Activated T-cell treated with anti-CD3 and anti-CD28 coated beads for 24 hours (primary cell): Measurements from ENCODE around the gene ADAMTS20.

ENCODE experiments used
- DNase-seq: peaks from one replicate; pipeline ENCODE4 v3.0.0-alpha.2; 2020; ENCODE audit warnings: low read depth

The ADAMTS20 gene

GRCh38 chr12:43482311-43483085, 69.5 kb downstream of the ADAMTS20 start:
- DNase-seq: no peak

DNA sequence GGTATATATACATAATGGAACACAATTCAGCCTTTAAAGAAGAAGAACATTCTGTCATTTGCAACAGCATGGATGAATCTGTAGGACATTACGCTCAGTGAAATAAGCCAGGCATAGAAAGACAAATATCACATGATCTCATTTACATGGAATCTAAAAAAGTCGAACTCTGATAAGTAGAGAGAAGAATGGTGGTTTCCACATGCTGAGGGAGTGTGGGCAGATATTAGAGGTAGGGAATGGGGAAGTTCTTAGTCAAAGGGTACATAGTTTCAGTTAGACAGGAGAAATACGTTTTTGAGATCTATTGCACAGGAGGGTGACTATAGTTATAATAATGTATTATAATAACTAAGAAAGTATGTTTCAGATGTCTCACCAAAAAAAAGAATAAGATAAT, 71.4 kb downstream of the ADAMTS20 start:
- no peak for DNase-seq

DNA sequence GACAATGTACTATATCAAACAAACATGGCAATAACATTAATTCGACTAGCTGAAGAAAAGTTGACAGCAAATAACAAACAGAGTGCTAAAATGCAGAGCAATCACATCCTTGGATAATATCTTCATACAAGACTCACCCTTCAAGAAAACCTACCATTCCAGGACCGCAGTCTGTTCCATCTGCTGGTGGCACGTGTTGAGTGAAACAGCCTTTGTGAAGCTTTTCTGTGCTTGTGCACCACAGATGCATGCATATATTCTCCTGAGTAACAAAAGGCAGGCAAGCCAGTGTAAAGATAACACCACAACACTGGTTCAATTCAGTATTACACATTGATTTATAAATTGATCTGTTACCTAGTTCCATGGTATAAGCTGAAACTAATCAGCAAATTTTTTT, 89.3 kb downstream of the ADAMTS20 start:
- no peak for DNase-seq

- no peak for DNase-seq
These were observed 89.9 kb downstream of the ADAMTS20 start for GRCh38 chr12:43462080-43462479.

DNA sequence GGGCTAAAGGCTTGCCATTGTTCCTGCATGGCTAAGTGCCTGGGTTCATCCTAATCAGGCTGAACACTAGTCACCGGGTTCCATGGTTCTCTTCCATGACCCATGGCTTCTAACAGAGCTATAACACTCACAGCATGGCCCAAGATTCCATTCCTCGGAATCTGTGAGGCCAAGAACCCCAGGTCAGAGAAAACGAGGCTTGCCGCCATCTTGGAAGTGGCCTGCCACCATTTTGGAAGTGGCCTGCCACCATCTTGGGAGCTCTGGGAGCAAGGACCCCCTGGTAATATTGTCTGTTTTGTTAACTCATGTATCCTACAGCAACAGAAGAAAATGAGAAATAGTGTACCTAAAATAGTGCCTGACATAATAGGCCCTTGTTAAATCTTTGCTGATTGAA, 92.7 kb downstream of the ADAMTS20 start:
- no peak for DNase-seq

GRCh38 chr12:43453761-43454160, 98.2 kb downstream of the ADAMTS20 start:
- no peak for DNase-seq

- peak; percentile 28 for DNase-seq
These were observed 107.0 kb downstream of the ADAMTS20 start for GRCh38 chr12:43444940-43445564.

- DNase-seq: no peak
These were observed 115.4 kb downstream of the ADAMTS20 start for GRCh38 chr12:43436597-43436996.

DNA sequence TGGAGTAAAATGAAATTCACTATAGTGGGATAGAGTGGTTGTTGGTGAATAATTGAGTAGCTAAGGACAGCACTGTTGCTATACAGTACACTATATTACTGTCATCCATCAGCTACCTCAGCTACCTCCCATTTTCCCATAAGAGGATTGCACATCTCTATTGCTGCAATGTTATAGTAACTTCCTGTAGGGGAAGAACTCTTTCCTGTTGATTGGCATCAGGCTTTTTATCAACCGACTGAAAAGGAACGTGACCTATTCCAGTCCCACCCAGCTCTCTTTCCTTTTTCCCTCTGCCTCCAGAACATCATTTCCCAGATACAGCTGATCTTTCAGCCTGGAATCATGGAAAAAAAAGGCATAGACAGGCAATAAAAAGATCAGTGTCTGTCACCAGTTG, 117.4 kb downstream of the ADAMTS20 start:
- no peak for DNase-seq

- no peak for DNase-seq
These were observed 123.9 kb downstream of the ADAMTS20 start for GRCh38 chr12:43428088-43428600.

GRCh38 chr12:43425361-43425760, 126.6 kb downstream of the ADAMTS20 start:
- DNase-seq: no peak

DNA sequence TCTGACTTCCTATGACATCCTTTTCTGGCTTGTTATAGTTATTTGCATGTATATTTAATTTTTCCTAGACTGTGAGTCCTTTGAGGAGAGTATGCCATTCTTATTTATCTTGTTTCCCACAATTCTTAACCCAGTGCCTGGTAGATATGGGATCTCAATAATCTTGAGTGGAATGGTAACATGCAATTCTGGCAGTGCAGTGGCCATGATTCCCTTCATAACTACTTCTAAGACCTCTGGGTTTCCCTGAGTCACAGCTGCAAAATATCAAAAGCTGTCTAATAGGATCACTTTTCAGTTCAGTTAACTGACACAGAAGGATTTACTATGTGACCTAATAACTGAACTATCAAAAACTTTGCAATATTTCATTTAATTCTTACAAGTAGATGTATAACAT, 135.0 kb downstream of the ADAMTS20 start:
- DNase-seq: no peak

DNA sequence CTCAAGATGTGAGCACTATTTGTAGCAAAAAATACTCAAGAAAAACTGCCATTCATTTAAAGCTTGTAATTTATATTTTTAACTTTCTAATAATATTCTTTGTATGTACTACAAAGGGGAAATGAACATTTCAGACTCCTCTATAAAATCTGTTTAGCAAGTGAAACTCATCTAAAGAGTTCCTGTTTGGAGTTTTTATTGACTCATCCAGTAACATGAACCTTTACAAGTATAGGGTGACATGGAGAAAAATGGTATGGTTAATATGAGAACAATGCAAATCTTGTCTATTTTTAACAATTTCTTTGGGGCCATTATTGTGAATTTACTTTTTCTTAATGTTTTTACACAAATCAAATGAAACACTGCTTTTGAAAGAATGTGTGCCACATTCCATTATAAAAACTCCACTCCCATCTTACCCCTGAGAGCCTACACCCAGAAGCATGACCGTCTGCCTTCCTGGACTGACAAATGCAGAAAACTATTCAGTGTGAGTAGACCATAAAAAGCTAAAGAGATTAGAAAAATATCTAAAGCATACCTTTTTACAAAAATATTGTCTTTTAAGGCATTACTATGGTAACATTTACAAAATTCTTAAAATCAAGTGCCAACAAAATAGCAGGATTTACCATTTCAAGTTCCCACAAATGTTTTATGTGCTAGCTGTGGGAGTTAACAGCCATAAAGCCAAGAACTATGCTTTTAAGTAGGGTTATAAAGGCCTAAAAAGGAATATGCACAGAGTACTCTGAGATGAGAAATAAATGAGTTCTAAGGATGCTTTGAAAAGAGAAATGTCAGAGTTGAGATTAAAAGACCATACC, 144.0 kb downstream of the ADAMTS20 start:
- DNase-seq: no peak

GRCh38 chr12:43406801-43407200, 145.2 kb downstream of the ADAMTS20 start:
- no peak for DNase-seq

DNA sequence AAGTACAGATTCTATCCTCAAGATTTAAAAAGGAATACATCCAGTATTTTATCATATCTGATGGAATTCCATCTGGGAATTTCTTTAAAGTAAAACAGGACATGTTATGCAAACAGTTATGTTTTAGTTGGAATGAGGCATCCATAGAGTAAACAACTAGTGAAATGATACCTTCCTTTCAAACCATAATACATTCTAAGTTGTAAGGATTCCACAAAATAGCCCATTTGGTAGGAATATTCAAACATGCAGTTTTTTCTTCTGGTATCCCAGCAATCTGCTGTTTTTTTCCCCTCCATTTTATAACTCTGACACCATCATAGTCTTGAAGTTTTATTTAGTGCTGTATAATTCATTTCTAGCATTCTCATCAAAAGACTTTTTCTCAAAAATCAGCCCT, 149.6 kb downstream of the ADAMTS20 start:
- no peak for DNase-seq

DNA sequence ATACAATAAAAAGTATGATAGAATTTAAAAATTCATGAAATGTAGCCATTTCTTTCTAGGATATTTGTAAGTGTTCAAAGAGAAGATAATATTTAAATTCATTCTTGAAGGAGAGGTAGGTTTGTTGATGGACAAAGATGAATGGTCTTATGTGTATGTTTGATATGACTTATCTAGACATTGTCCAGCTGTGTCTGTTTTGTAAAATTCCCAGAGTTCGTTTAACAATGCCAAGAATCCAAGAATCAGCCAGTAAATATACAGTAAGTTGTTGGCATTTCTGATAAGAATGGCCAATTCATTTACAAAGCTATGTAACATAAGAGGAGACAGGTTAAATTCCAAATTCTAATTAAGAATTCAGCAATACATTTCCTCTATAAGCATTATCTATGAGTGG, 150.9 kb downstream of the ADAMTS20 start:
- DNase-seq: no peak

DNA sequence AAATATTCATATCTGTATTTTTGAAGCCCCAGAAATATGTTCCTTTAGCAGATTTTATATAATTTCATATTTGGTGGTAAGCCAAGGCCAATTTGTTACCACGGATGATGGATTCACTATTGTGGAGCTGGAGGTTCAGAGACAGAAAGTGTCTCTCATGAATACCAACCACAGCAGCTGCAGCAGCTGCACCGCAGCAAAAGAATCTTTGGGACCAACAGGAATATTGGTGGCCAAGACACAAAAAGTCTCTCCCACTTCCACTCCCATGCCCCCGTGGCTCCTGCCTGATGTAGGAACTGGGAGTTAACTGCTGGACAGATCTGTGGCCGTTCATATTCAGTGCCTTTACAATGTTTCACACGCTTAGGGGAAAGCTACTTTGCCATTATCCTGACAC, 155.3 kb downstream of the ADAMTS20 start:
- DNase-seq: no peak

DNA sequence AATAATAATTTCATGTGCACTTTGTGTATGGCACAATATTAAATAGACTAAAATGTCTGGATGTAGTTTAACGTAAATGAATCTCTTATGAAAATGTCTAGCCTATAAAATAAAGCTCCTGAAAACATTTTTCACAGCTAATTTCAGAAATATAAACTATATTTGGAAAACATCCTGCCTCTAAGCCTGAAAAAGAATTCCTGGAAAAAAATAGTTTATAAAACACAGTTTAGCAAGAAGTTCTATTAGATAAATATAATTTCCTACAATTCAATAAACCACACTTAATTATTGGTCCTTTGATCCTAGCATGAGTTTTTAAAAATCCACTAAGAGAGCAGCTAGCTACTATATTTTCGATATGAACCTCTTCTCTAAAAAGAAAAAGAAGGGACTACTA, 159.9 kb downstream of the ADAMTS20 start:
- DNase-seq: no peak

DNA sequence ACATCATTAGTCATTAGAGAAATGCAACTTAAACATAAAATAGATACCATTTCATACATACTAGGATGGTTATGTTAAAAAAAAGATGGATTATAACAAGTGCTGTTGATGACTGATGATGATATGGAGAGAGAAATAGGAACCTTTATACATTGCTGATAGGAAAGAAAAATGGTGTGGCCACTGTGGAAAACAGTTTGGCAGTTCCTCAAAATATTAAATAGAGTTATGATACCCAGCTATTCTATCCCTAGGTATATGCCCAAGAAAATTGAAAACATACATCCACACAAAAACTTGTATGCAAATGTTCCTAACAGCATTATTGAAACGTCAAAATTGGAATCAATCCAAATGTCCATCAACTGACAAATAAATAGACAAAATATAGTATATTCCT, 170.1 kb downstream of the ADAMTS20 start:
- no peak for DNase-seq

GRCh38 chr12:43378448-43378847, 173.6 kb downstream of the ADAMTS20 start:
- DNase-seq: no peak

DNA sequence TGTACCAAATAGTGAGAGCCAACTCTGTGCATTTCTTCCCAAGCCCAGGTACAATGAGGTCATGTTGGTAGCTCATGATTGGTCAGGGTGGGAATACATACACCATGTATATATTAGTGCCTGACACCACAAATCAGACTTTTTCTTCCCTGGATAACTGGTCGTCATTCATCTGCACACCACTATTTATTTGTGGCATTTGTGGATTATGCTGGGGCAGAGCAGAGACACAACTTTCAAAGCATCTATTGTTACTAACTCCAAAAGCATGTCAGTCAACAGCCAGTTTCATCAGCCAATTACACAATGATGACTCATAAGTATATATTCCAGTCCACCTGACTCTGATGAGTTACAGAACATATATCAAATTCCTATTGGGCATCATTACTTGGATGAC, 181.7 kb downstream of the ADAMTS20 start:
- no peak for DNase-seq

DNA sequence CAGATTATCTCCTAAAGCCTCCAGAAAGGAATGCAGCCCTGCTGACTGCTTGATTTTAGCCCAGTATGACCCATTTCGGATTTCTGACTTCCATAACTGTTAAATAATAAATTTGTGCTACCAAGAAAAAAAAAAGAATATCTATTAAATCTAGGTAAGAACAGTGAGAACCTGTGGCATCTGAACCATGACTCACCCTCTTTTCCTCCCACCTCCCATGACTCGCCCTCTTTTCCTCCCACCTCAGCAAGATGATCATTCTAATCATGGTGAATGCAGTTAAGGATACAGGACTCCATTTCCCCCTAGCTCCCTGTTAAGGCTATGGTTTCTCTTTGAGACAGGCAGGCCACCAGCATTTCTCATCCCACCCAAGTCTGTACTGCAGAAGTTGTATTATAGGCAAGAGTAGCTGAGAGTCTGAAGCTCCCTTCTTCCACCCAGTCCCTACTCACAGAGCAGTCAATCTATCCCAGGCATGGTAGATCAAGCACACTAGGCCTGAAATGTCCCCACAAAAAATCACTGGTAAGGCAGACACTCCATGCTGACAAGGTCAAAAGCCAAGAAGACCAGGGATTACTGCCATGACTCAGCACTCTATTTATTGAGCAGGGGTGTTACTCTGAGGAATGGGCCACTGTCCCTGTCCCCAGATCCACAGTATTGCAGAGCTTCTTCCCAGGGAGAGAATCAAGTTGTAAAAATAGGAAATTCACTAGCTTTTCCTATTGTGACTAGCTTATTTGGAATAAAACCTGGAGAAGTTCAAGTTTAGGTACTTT, 188.9 kb downstream of the ADAMTS20 start:
- DNase-seq: no peak
